GM19035 (cell line): ENCODE data around the gene LENEP.
"Not testable (repeated sequence)": the region's sequence is repeated elsewhere in the genome, so short reads cannot be mapped to it uniquely, and the experiment has no call there.

ENCODE experiments used
- ATAC-seq: cut with Tn5 transposase; IDR thresholded peaks from one replicate; pipeline ENCODE4 v1.9.1; 2021; ENCODE audit not compliant: unreplicated experiment

LENEP gene

DNA sequence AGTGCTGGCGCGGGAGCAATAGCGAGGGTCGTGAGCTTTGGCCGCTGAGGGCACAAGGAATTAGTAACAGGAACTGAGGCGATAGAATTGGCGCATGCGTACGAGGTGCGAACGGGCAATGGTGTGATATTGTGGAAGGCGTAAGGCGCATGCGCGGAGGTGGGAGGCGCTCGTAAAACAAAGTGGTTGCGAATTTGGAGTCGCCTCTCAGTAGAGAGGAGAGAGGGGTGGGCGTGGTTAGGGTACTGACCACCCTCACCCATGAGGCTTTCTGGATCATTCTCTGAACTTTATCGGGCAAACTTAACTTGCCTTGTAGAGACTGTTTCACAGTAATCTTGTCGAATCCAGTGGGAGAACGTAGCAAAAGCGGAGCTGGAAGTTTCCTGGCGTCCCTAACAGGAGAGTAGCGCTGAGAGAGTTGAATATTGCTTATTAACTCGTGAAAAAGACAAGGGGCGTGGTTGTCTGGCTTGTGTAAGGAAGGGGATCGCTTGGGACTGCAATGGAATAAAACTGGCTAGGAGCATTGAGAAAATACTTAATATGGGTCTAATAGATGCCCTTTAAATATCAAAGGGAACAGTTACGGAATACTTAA, 18.5 kb upstream of the LENEP start:
- ATAC-seq: peak; percentile 37

DNA sequence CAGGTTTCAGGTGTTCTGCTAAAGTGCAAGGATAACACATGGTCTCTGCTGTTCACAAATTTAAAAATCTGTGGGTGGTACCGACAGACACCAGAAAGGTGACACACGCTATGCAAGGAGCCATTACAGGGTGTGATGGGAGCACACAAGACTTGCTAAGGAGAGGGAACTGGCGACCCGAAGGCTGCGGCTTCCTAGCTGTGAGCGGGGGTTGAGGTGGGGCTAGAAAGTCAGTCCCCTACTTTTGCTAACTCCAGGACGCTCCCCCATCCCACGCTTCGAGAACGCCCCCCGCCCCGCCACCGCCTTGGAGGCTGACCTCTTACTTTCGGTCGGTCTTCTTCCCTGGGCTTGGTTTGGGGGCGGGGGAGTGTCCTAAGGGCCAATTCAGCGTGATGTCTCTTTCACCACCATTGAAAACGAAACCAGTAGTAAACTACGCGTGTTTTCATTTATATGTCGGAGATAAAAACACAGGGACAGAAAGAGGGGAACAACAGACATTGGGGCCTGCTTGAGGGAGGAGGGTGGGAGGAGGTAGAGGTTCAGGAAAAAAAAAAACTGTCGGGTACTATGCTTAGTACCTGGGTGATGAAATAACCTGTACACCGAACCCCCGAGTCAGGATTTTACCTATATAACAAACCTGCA, 17.9 kb upstream of the LENEP start:
- no peak for ATAC-seq

DNA sequence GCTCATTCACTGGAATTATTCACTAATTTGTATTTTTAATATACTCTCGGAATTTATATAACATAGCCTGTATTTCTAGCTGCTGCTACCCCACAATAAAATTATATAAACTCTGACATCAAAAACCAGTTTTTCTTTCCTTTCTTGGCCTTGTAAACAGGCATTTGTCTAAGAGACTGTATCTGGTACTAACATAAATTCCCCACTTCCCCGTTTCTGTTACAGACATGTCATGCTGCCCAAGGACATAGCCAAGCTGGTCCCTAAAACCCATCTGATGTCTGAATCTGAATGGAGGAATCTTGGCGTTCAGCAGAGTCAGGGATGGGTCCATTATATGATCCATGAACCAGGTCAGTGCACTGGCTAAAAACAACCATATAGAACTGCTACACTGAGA, 15.6 kb upstream of the LENEP start:
- not testable (repeated sequence) for ATAC-seq

DNA sequence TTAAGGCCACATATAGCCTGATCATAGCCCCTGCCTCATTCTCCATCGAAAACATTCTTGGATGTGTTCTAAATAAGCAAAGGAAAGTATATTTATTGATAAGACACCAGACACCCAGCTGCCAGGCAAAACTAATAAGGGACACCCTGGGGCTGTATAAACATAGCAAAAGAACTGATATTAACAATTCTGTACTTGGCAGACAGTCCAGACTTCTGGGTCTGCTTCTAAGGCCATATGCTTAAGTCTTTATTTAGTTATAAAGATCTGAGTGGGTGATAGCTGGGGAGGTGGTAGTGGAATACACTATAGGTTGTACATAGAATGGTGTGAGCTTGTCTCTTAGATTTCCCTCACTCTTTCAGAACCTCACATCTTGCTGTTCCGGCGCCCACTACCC, 15.0 kb upstream of the LENEP start:
- ATAC-seq: no peak

DNA sequence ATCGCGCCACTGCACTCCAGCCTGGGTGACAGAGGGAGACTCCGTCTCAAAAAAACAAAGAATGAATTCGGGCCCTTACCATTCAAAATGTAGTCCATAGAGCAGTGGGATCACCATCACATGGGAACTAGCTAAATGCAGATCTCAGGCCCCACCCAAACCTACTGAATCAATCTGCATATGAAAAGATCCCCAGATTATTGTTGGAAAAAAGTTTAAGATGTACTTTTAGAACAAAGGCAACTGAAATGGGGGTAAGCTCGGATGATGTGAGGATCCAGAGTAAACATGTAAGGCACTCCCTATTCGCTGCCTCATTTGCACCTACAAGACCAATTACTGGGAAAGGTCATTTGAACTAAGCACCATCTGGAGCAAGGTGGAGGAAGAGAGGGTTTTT, 11.0 kb upstream of the LENEP start:
- no peak for ATAC-seq

DNA sequence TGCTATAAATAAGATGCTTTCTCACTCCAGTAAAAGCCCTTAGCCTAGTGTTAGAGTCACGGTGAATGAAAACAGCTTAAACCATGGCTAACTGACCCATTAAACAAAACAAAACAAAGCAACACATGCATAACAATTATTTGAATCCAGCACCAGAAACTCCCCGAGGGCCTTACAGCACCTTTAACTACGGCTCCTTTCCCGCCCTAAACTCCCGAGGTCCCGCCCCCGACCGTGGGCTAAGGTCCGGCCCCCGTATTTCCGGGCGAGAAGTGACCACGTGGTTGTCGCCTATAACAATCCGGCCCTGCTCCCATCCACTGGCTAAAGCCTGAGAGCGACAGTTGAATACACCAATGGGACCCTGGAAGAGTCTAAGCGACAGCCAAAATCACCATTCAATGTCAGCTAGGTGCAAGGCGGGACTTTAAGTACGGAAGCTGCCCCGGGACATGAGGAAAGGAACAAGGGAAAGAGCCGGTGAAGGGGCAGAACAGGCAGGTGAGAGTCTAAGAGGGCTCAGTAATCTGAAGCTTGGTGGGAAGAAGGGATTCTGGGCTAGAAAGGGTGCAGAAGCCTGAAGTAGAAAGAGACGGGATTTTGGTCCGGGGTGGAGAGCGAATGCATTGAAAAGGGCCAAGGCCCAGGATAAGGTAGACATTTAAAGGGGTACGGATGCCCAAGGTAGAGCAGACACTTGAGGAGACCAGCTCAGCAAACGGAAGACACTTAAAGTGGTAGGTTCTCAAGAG, 10.3 kb upstream of the LENEP start, which contains the start of gene FLAD1:
FLAD1 (plus strand) TSS at position 448 of the 752 bp plus-strand sequence. CDS start 351 bp downstream, outside the sequence.
- peak; percentile 98 for ATAC-seq

- ATAC-seq: no peak
Measured at GRCh38 chr1:154983776-154984466, 9.5 kb upstream of the LENEP start.

GRCh38 chr1:154986736-154987135, 6.7 kb upstream of the LENEP start:
- not testable (repeated sequence) for ATAC-seq

- no peak for ATAC-seq
Measured at GRCh38 chr1:154987326-154987725, 6.1 kb upstream of the LENEP start.

DNA sequence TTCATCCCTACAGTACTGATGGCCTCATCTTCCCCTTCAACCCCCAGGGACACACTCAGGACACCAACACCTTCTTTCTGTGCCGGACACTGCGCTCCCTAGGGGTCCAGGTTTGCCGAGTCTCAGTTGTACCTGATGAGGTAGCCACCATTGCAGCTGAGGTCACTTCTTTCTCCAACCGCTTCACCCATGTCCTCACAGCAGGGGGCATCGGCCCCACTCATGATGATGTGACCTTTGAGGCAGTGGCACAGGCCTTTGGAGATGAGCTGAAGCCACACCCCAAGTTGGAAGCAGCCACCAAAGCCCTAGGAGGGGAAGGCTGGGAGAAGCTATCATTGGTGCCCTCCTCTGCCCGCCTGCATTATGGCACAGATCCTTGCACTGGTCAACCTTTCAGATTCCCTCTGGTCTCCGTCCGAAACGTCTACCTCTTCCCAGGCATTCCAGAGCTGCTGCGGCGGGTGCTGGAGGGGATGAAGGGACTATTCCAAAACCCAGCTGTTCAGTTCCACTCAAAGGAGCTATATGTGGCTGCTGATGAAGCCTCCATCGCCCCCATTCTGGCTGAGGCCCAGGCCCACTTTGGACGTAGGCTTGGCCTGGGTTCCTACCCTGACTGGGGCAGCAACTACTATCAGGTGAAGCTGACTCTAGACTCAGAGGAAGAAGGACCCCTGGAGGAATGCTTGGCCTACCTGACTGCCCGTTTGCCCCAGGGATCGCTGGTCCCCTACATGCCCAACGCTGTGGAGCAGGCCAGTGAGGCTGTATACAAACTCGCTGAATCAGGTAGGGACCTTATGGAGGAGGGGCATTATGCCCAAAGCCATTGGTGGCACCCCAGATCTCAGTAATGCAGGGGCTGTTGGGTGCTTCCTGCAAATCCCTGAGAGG, 5.1 kb upstream of the LENEP start:
- ATAC-seq: no peak

GRCh38 chr1:154989195-154989860, 4.1 kb upstream of the LENEP start:
- no peak for ATAC-seq

GRCh38 chr1:154990276-154990675, 3.1 kb upstream of the LENEP start:
- ATAC-seq: no peak

GRCh38 chr1:154992721-154993571, 440 bp upstream of the LENEP start:
- ATAC-seq: no peak

- ATAC-seq: no peak
Measured at GRCh38 chr1:154994269-154994587, 842 bp downstream of the LENEP start.

DNA sequence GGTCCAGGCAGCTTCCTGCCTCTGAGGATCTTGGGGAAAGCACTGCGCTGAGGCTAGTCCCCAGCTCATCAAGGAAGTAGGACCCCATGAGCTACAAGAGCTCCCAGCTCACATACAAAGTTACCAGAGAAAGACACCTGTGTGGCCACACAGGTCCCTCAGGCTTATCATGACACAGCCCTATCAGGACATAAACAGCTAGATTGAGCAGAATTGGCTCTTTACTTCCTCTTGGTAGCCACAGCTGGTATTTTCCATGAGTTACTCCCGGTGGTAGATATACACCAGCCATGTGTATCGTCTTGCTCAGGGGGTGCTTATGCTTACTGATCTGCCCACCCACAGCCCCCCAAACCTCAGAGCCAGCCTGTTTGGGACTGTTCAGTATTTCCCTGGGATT, 1.2 kb downstream of the LENEP start:
- no peak for ATAC-seq

GRCh38 chr1:154995301-154995983, 2.1 kb downstream of the LENEP start:
- ATAC-seq: not testable (repeated sequence)

DNA sequence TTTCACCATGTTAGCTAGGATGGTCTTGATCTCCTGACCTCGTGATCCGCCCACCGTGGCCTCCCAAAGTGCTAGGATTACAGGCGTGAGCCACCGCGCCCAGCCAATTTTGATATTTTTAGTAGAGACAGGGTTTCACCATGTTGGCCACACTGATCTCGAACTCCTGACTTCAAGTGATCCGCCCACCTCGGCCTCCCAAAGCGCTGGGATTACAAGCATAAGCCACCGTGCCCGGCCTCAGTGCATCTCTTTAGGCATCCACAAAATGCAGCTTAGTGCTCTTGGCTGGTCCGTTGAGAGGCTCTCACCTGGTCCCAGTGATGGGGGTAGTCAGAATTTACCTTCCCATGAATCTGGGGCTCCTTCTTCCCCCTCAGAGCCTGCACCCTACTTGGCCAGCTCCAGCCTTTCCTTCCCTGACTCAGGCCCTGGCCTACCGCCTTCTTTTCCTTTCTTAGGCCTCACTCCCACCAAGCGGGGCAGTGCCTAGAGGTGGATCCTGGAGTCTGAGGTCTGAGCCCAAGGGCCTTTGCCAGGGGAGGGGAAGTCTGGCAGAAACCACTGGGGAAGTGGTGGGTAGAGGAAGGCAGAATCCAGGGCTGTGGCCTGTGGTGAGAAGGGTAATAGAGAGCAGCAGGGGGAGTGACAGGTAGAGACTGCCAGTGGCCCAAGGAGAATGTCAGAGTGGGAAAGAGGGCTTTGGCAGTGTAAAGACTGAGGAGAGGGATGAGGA, 3.7 kb downstream of the LENEP start:
- ATAC-seq: no peak

DNA sequence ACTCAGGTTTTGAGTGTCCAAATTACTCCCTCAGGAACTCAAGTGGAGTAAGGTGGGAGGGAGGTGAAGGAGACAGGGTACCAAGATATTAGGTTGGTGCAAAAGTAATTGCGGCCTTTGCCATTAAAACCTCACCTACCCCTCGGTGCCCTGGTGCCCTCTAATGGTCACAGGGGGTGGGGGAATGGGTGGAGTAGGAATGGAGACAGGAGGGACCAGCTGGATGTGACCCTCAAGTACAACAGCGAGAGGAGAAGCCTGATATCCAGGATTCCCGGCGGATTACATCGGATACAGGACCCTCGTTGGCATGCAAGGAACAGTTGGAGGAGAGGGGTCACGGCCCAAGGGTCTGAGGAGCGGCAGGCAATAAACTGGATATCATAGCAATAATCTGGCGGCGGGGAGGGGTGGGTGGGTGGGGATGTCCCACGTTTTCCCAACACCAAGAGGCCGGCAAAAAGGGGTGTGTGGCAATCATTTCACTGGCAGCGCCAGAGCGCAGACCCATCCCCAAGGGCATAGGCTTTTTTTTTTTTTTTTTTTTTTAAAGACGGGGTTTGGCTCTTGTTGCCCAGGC, 4.9 kb downstream of the LENEP start:
- ATAC-seq: no peak
